GM19351 (cell line): ENCODE data around the gene CA7.
"Not testable (repeated sequence)": the region's sequence is repeated elsewhere in the genome, so short reads cannot be mapped to it uniquely, and the experiment has no call there.

Source experiments
- ATAC-seq: cut with Tn5 transposase; IDR thresholded peaks from one replicate; pipeline ENCODE4 v1.9.1; 2021; ENCODE audit warnings: mild to moderate bottlenecking, moderate library complexity; ENCODE audit not compliant: unreplicated experiment

Gene CA7

GRCh38 chr16:66846266-66846665 lies 2.1 kb downstream of the CA7 start:
- peak; percentile 47 for ATAC-seq

- no peak for ATAC-seq
Observed at GRCh38 chr16:66846831-66847230, 2.6 kb downstream of the CA7 start.

- no peak for ATAC-seq
Observed at GRCh38 chr16:66847533-66848067, 3.4 kb downstream of the CA7 start.

GRCh38 chr16:66848172-66848571 lies 4.0 kb downstream of the CA7 start:
- no peak for ATAC-seq

- ATAC-seq, result no peak
Observed at GRCh38 chr16:66849021-66849420, 4.8 kb downstream of the CA7 start.

- no peak for ATAC-seq
Observed at GRCh38 chr16:66849549-66849948, 5.3 kb downstream of the CA7 start.

- ATAC-seq, result no peak
Observed at GRCh38 chr16:66850115-66850815, 6.1 kb downstream of the CA7 start.

GRCh38 chr16:66851166-66851964 lies 7.2 kb downstream of the CA7 start:
- no peak for ATAC-seq

- ATAC-seq, result no peak
Observed at GRCh38 chr16:66853261-66854139, 9.3 kb downstream of the CA7 start.

GRCh38 chr16:66856184-66856730 lies 12.0 kb downstream of the CA7 start:
- no peak for ATAC-seq

- ATAC-seq, result no peak
Observed at GRCh38 chr16:66856801-66857200, 12.6 kb downstream of the CA7 start.

GRCh38 chr16:66857437-66857836 lies 13.2 kb downstream of the CA7 start:
- ATAC-seq, result no peak

- ATAC-seq, result no peak
Observed at GRCh38 chr16:66858740-66859396, 14.7 kb downstream of the CA7 start.

- no peak for ATAC-seq
Observed at GRCh38 chr16:66859397-66860068, 15.3 kb downstream of the CA7 start.

- ATAC-seq, result no peak
Observed at GRCh38 chr16:66862023-66862520, 17.9 kb downstream of the CA7 start.

- ATAC-seq, result no peak
Observed at GRCh38 chr16:66863707-66864106, 19.5 kb downstream of the CA7 start.

- ATAC-seq, result no peak
Observed at GRCh38 chr16:66869424-66869823, 25.2 kb downstream of the CA7 start.

- not testable (repeated sequence) for ATAC-seq
Observed at GRCh38 chr16:66871363-66871762, 27.1 kb downstream of the CA7 start.

- ATAC-seq, result no peak
Observed at GRCh38 chr16:66871840-66872239, 27.6 kb downstream of the CA7 start.

- no peak for ATAC-seq
Observed at GRCh38 chr16:66872559-66872942, 28.3 kb downstream of the CA7 start.
